GM12878 (cell line): ENCODE measurements around the gene SGMS1. TPM values are rescaled to one million over a fixed set of nuclear protein-coding genes. Genes with fewer than 3 reads are reported as not detected.

ENCODE experiments used
- ATAC-seq: fragments of 200-7000 bp; cut with Tn5 transposase; 3 replicates; pipeline ENCODE4 v1.9.1; 2020; ENCODE audit warnings: mild to moderate bottlenecking, moderate library complexity
- BruUV-seq: library from RNA; stranded (reverse); fragments of 400-500 nt; replicated peaks from 2 replicates; lab custom pipeline; 2021; lab: Mats Ljungman, UMichigan
- CTCF ChIA-PET: fragments of 300-600 bp; sonication (Branson Sonifier 250); formaldehyde crosslinking; extraction: SDS; loops from one replicate; lab custom pipeline; 2021; ENCODE audit warnings: inconsistent platforms; lab: Yijun Ruan, JAX
- POLR2A ChIA-PET: fragments of 350-600 bp; formaldehyde crosslinking; extraction: SDS; loops from one replicate; lab custom pipeline; 2021; ENCODE audit warnings: inconsistent platforms; lab: Charles Lee
- RAD21 ChIA-PET: fragments of 300-600 bp; sonication (Branson Sonifier 250); formaldehyde crosslinking; loops from one replicate; lab custom pipeline; 2023; ENCODE audit warnings: antibody characterized with exemption; ENCODE audit not compliant: unreplicated experiment; lab: Charles Lee
- SMC1A ChIA-PET: fragments of 300-600 bp; sonication (Branson Sonifier 250); formaldehyde crosslinking; loops from one replicate; lab custom pipeline; 2023; ENCODE audit not compliant: unreplicated experiment, uncharacterized antibody; lab: Charles Lee
- DNase-seq: peaks from one replicate; pipeline ENCODE4 v3.0.0-alpha.2; 2011; ENCODE audit warnings: low read depth, low spot score
- FAIRE-seq: peaks from 3 replicates; lab custom pipeline; 2011; peaks lifted over from hg19 to GRCh38; lab: Jason Lieb, UNC
- H2AFZ ChIP-seq: 2 replicates; pipeline ENCODE4 v1.6.0; 2011; ENCODE audit warnings: low read depth, low read length, control low read depth; ENCODE audit not compliant: control insufficient read depth
- H3K27ac ChIP-seq: 2 replicates; pipeline ENCODE4 v1.5.1; 2011; ENCODE audit warnings: control low read depth; ENCODE audit not compliant: control insufficient read depth, insufficient read depth
- H3K27me3 ChIP-seq, 2 experiments: replicated peaks in 1 of 2; 2 replicates each; pipeline versions ENCODE4 v1.6.0 to v1.6.1; 2011; ENCODE audit warnings: low read length in 1 of 2; ENCODE audit not compliant: control insufficient read depth in 2 of 2, insufficient read depth in 2 of 2
- H3K36me3 ChIP-seq, 2 experiments: 2 replicates each; pipeline ENCODE4 v1.5.1; 2011; ENCODE audit warnings: low read length in 1 of 2; ENCODE audit not compliant: control insufficient read depth in 2 of 2, insufficient read depth in 2 of 2
- H3K4me1 ChIP-seq: 2 replicates; pipeline ENCODE4 v1.6.1; 2011; ENCODE audit warnings: mild to moderate bottlenecking, low read length, moderate library complexity, mixed read lengths; ENCODE audit not compliant: control insufficient read depth, insufficient read depth
- H3K4me2 ChIP-seq: 2 replicates; pipeline ENCODE4 v1.6.0; 2011; ENCODE audit warnings: control low read depth; ENCODE audit not compliant: control insufficient read depth, insufficient read depth
- H3K4me3 ChIP-seq: fragments of 200-600 bp; sonication (generic); 2 replicates; pipeline ENCODE4 v1.5.1; 2016
- H3K79me2 ChIP-seq: 2 replicates; pipeline ENCODE4 v1.6.0; 2011; ENCODE audit warnings: low read length; ENCODE audit not compliant: control insufficient read depth, insufficient read depth
- H3K9ac ChIP-seq: 2 replicates; pipeline ENCODE4 v1.8.0; 2011; ENCODE audit warnings: low read length, control low read depth, mixed read lengths; ENCODE audit not compliant: control insufficient read depth, insufficient read depth
- H3K9me3 ChIP-seq: replicated peaks from 3 replicates; pipeline ENCODE4 v1.5.1; 2011; ENCODE audit warnings: mild to moderate bottlenecking, low read length; ENCODE audit not compliant: control insufficient read depth, insufficient read depth
- H4K20me1 ChIP-seq: 2 replicates; pipeline ENCODE4 v1.6.0; 2011; ENCODE audit not compliant: control insufficient read depth, insufficient read depth
- BCLAF1 ChIP-seq: fragments of 450-650 bp; IDR thresholded peaks from 2 replicates; pipeline ENCODE4 v1.6.1; 2017; ENCODE audit warnings: antibody characterized with exemption, mild to moderate bottlenecking, moderate library complexity
- MAX ChIP-seq: IDR thresholded peaks from 2 replicates; pipeline ENCODE4 v1.6.1; 2012; ENCODE audit warnings: low read depth, low read length, improper control_type of control experiment
- RUNX3 ChIP-seq: IDR thresholded peaks from 2 replicates; pipeline ENCODE4 v1.6.1; 2012; ENCODE audit warnings: low read length, inconsistent platforms
- SUPT20H ChIP-seq: IDR thresholded peaks from 2 replicates; pipeline ENCODE4 v1.6.1; 2011; ENCODE audit warnings: low read depth, mild to moderate bottlenecking, low read length, moderate library complexity, borderline replicate concordance; ENCODE audit not compliant: control insufficient read depth
- ZNF274 ChIP-seq: IDR thresholded peaks from one replicate; pipeline ENCODE4 v1.8.0; 2011; ENCODE audit not compliant: insufficient read length, insufficient read depth
- ZSCAN29 ChIP-seq: fragments of 450-650 bp; IDR thresholded peaks from 2 replicates; pipeline ENCODE4 v1.6.1; 2017; ENCODE audit warnings: mild to moderate bottlenecking, moderate library complexity
- WGBS: methylation state at CpG from one replicate; pipeline ENCODE4 v1.1.6; 2016; ENCODE audit warnings: low lambda C conversion rate; ENCODE audit not compliant: insufficient replicate concordance, insufficient coverage; ENCODE audit errors: missing lambda C conversion rate; 5-methylcytosine and 5-hydroxymethylcytosine counted together
- in situ Hi-C: fragments of 300-500 bp; cut with MboI; formaldehyde crosslinking; loops from 9 replicates; pipeline ENCODE4 v1.14.3; 2018; ENCODE audit warnings: mixed read lengths
- intact Hi-C: fragments of 100-400 bp; cut with micrococcal nuclease; formaldehyde crosslinking; loops from one replicate; pipeline ENCODE4 v1.14.2; 2022; ENCODE audit not compliant: unreplicated experiment
- polyA plus RNA-seq, 11 experiments: library from polyadenylated mRNA; depleted of rRNA in 4 of 11; unstranded in 6 of 11; stranded (reverse) in 5 of 11; fragments of >200 nt; fragmentation: Nextera tagmentation in 4 of 11; fragmentation: Illumina TruSeq in 1 of 11; extraction: Ambion mirVana in 4 of 11; extraction: Trizol in 1 of 11; gene quantifications; 1 replicate in 1 of 11; 2 replicates in 10 of 11; pipeline versions ENCODE4 v1.2.1 to v1.2.3, GENCODE V29; 2011 to 2016; ENCODE audit warnings: inconsistent platforms in 2 of 11, missing spikeins in 2 of 11, low read depth in 1 of 11
- total RNA-seq, 4 experiments: library from RNA; depleted of rRNA in 3 of 4; stranded (reverse); fragments of >200 nt in 3 of 4; fragmentation: Illumina TruSeq in 1 of 4; extraction: Trizol in 1 of 4; gene quantifications; 2 replicates each; pipeline versions ENCODE4 v1.2.1 to v1.2.3, GENCODE V29; 2013 to 2021
- TF ChIP-seq, protein P1 (sequence below): fragments of 450-650 bp; IDR thresholded peaks from 2 replicates; pipeline ENCODE4 v1.6.1; 2017; ENCODE audit warnings: low read depth, mild to moderate bottlenecking, moderate library complexity
- TF ChIP-seq, protein P2 (sequence below): fragments of 450-650 bp; formaldehyde crosslinking; IDR thresholded peaks from 2 replicates; pipeline ENCODE4 v1.5.0; 2022; ENCODE audit warnings: mild to moderate bottlenecking, missing genetic modification characterization
- TF ChIP-seq, protein P3 (sequence below): fragments of 450-650 bp; IDR thresholded peaks from 2 replicates; pipeline ENCODE4 v1.6.1; 2017; ENCODE audit warnings: mild to moderate bottlenecking, moderate library complexity

Gene SGMS1
- total and polyA plus RNA-seq, 10 of the 15 experiments (the other 5 are each of a cell fraction or from before 2014, with no cell fraction given), result 1.4 to 14.5 (median 4.9) TPM

DNA sequence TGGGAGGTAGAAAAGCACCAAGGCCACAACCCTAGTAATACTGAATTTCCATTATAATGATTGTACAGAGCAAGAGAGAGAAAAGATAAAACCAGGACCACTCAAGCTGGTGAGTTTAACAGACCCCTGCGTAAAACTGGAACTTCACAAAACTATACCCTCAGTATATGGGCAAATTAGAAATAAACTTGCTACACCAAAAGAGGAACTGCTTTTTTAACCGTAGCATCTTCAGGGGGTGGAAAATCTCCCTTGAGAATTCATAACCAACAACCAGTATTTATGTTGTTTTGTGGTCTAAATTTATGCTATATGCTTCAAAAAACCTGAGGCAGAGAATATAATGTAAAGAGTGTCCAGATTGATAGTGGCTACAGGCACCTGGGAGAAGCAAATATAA, 171.2 kb downstream of the SGMS1 start:
- peak overlapping the region; percentile 38; the same call in 1 of the 2 replicates for H2AFZ ChIP-seq
- H3K9me3 ChIP-seq, result peaks cover 2% of the 10 kb centered on the region; the same call in 1 of the 3 replicates
- ATAC-seq (peak; percentile 57), DNase-seq (no peak), FAIRE-seq (peak; percentile 27)
- peak overlapping the region; percentile 7 for H3K9ac ChIP-seq
- H3K27ac ChIP-seq, result peak overlapping the region; percentile 77
- no peaks in the 10 kb centered on the region; the same call in 1 of the 2 replicates for H3K79me2 ChIP-seq
- CTCF ChIA-PET, result no interaction called here
- H3K4me2 ChIP-seq, result peak overlapping the region; percentile 77
- in situ Hi-C loops, result no loop called here
- POLR2A ChIA-PET, result interaction anchor here (1.3 kb wide), 1 partner anchor 43 kb away, joined by 3 read pairs; no protein-coding TSS in a partner anchor
- SMC1A ChIA-PET, result interaction anchor here (0.6 to 8.1 kb wide), 4 partner anchors 20 to 56 kb away, joined by 3 to 58 read pairs (median 26); no protein-coding TSS in a partner anchor
- intact Hi-C loops, result no loop called here
- BruUV-seq, result no TSS peak
- H3K36me3 ChIP-seq, result no peaks in the 10 kb centered on the region
- H3K4me1 ChIP-seq, result peaks cover 42% of the 10 kb centered on the region
- RAD21 ChIA-PET, result no interaction called here
- WGBS, result 13% methylated on average over 2 of the region's 2 CpGs
- H3K4me3 ChIP-seq, result peak overlapping the region; percentile 7; the same call in 1 of the 2 replicates
- no peaks in the 10 kb centered on the region for H4K20me1 ChIP-seq
- no peaks in the 10 kb centered on the region for H3K27me3 ChIP-seq
- TF ChIP-seq SUPT20H, result no peak
- TF ChIP-seq, protein P1, sequence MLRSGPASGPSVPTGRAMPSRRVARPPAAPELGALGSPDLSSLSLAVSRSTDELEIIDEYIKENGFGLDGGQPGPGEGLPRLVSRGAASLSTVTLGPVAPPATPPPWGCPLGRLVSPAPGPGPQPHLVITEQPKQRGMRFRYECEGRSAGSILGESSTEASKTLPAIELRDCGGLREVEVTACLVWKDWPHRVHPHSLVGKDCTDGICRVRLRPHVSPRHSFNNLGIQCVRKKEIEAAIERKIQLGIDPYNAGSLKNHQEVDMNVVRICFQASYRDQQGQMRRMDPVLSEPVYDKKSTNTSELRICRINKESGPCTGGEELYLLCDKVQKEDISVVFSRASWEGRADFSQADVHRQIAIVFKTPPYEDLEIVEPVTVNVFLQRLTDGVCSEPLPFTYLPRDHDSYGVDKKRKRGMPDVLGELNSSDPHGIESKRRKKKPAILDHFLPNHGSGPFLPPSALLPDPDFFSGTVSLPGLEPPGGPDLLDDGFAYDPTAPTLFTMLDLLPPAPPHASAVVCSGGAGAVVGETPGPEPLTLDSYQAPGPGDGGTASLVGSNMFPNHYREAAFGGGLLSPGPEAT, result peak; percentile 67; the same call in 1 of the 2 replicates
- no peak for TF ChIP-seq ZSCAN29
- no peak for TF ChIP-seq MAX
- TF ChIP-seq, protein P2, sequence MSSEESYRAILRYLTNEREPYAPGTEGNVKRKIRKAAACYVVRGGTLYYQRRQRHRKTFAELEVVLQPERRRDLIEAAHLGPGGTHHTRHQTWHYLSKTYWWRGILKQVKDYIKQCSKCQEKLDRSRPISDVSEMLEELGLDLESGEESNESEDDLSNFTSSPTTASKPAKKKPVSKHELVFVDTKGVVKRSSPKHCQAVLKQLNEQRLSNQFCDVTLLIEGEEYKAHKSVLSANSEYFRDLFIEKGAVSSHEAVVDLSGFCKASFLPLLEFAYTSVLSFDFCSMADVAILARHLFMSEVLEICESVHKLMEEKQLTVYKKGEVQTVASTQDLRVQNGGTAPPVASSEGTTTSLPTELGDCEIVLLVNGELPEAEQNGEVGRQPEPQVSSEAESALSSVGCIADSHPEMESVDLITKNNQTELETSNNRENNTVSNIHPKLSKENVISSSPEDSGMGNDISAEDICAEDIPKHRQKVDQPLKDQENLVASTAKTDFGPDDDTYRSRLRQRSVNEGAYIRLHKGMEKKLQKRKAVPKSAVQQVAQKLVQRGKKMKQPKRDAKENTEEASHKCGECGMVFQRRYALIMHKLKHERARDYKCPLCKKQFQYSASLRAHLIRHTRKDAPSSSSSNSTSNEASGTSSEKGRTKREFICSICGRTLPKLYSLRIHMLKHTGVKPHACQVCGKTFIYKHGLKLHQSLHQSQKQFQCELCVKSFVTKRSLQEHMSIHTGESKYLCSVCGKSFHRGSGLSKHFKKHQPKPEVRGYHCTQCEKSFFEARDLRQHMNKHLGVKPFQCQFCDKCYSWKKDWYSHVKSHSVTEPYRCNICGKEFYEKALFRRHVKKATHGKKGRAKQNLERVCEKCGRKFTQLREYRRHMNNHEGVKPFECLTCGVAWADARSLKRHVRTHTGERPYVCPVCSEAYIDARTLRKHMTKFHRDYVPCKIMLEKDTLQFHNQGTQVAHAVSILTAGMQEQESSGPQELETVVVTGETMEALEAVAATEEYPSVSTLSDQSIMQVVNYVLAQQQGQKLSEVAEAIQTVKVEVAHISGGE (CRISPR knock-in tag), result no peak
- TF ChIP-seq RUNX3, result peak; percentile 85
- TF ChIP-seq BCLAF1, result no peak
- TF ChIP-seq, protein P3, sequence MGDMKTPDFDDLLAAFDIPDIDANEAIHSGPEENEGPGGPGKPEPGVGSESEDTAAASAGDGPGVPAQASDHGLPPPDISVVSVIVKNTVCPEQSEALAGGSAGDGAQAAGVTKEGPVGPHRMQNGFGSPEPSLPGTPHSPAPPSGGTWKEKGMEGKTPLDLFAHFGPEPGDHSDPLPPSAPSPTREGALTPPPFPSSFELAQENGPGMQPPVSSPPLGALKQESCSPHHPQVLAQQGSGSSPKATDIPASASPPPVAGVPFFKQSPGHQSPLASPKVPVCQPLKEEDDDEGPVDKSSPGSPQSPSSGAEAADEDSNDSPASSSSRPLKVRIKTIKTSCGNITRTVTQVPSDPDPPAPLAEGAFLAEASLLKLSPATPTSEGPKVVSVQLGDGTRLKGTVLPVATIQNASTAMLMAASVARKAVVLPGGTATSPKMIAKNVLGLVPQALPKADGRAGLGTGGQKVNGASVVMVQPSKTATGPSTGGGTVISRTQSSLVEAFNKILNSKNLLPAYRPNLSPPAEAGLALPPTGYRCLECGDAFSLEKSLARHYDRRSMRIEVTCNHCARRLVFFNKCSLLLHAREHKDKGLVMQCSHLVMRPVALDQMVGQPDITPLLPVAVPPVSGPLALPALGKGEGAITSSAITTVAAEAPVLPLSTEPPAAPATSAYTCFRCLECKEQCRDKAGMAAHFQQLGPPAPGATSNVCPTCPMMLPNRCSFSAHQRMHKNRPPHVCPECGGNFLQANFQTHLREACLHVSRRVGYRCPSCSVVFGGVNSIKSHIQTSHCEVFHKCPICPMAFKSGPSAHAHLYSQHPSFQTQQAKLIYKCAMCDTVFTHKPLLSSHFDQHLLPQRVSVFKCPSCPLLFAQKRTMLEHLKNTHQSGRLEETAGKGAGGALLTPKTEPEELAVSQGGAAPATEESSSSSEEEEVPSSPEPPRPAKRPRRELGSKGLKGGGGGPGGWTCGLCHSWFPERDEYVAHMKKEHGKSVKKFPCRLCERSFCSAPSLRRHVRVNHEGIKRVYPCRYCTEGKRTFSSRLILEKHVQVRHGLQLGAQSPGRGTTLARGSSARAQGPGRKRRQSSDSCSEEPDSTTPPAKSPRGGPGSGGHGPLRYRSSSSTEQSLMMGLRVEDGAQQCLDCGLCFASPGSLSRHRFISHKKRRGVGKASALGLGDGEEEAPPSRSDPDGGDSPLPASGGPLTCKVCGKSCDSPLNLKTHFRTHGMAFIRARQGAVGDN, result peak; percentile 43
- TF ChIP-seq ZNF274, result no peak
